ENCODE data around the gene MGST3. TPM values are rescaled to one million over a fixed set of nuclear protein-coding genes. Genes with fewer than 3 reads are reported as not detected.

The MGST3 gene
- total and polyA plus RNA-seq, 2 of the 13 experiments (the other 11 are each of a cell fraction or from before 2014, with no cell fraction given), result 59.7 to 61.2 TPM

DNA sequence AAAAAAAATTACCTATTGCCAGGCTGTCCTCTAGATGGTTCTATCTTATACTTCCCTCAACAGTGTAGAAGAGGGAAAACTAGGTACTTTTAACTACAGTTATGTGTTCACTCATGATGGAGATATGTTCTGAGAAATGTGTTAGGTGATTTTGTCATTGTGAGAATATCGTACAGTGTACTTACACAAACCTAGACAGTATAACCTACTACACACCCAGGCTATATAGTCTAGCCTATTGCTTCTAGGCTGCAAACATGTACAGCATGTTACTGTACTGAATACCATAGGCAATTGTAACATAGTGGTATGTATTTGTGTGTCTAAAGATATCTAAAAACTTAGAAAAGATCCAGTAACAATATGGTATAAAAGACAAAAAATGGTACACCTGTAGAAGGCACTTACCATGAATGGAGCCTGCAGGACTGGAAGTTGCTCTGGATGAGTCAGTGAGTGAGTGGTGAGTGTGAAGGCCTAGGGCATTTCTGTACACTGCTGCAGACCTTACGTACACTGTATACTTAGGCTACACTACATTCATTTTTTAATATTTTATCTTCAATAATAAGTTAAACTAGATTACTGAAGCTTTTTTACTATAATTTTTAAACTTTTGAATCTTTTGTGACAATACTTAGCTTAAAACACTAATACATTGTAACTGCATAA, 13.2 kb downstream of the MGST3 start:
- Histone ChIP-seq H2AFZ (ENCODE audit: low read length) (no peak overlapping the region), H3K9ac (ENCODE audit: insufficient read depth, low read depth, low read length) (no peak overlapping the region), H3K4me2 (ENCODE audit: low read depth, low read length) (no peak overlapping the region), H4K20me1 (ENCODE audit: insufficient read depth, low read length) (no peaks in the 10 kb centered on the region), H3K27me3 (ENCODE audit: control insufficient read depth in 1 of 2, insufficient read depth in 2 of 2, low read length in 2 of 2) (no peaks in the 10 kb centered on the region), H3K9me3 (ENCODE audit: low read length) (no peaks in the 10 kb centered on the region), H3K4me3 (replicated peaks in 1 of 3; ENCODE audit: insufficient read depth in 1 of 3, low read depth in 2 of 3, low read length in 3 of 3) (no peak overlapping the region), H3K4me1 (ENCODE audit: insufficient read depth, low read length) (peaks cover 27% of the 10 kb centered on the region), H3K36me3 (replicated peaks in 1 of 2; ENCODE audit: control insufficient read depth in 1 of 2, insufficient read depth in 2 of 2, low read length in 2 of 2) (no peaks in the 10 kb centered on the region; a peak in 1 of 5 replicates), H3K79me2 (ENCODE audit: insufficient read depth, low read length) (no peaks in the 10 kb centered on the region), H3K27ac (ENCODE audit: extremely low read length, insufficient read depth, low read length) (no peak overlapping the region)
- POLR2A ChIA-PET, result no interaction called here
- no TSS peak for BruUV-seq (replicated peaks)
- WGBS (ENCODE audit: low lambda C conversion rate), result 95% methylated on average over 2 of the region's 2 CpGs
- in situ Hi-C loops (cut with HindIII; ENCODE audit: extremely low pct_ligation_motif_present, low pct_unique_long_range_greater_than_20kb), result no loop called here
- FAIRE-seq (no peak), ATAC-seq (no peak), DNase-seq (ENCODE audit: low spot score) (no peak)
- CTCF ChIA-PET (ENCODE audit: low intra/inter-chr PET ratio, low total read pairs), result no interaction called here
- intact Hi-C loops (cut with micrococcal nuclease; ENCODE audit: unreplicated experiment), result no loop called here
- TF ChIP-seq HMGA1 (CRISPR knock-in tag; conservative IDR thresholded peaks at IDR 0.05) (no peak), MAF1 (CRISPR knock-in tag; IDR thresholded peaks at IDR 0.05; ENCODE audit: borderline replicate concordance) (no peak), FOXC1 (CRISPR knock-in tag; IDR thresholded peaks at IDR 0.05; ENCODE audit: borderline replicate concordance) (no peak), ZNF75D (CRISPR knock-in tag; IDR thresholded peaks at IDR 0.05; ENCODE audit: borderline replicate concordance) (no peak), PTBP1 (IDR thresholded peaks at IDR 0.05; ENCODE audit: low read depth, low read length, poor library complexity, severe bottlenecking) (no peak), ZNF790 (CRISPR knock-in tag; IDR thresholded peaks at IDR 0.05; ENCODE audit: borderline replicate concordance) (no peak), PPARG (CRISPR knock-in tag; conservative IDR thresholded peaks at IDR 0.05) (no peak), ZNF484 (CRISPR knock-in tag; IDR thresholded peaks at IDR 0.05; ENCODE audit: borderline replicate concordance, low read depth) (no peak), ZNF441 (CRISPR knock-in tag; IDR thresholded peaks at IDR 0.05; ENCODE audit: borderline replicate concordance) (no peak), ZNF672 (CRISPR knock-in tag; IDR thresholded peaks at IDR 0.05) (no peak), SOX13 (IDR thresholded peaks at IDR 0.05) (no peak), SOX13 (CRISPR knock-in tag; conservative IDR thresholded peaks at IDR 0.05 in 1 of 2, IDR thresholded peaks at IDR 0.05 in 1 of 2) (no peak), ZNF878 (CRISPR knock-in tag; IDR thresholded peaks at IDR 0.05) (no peak)
- TF ChIP-seq, protein P1, sequence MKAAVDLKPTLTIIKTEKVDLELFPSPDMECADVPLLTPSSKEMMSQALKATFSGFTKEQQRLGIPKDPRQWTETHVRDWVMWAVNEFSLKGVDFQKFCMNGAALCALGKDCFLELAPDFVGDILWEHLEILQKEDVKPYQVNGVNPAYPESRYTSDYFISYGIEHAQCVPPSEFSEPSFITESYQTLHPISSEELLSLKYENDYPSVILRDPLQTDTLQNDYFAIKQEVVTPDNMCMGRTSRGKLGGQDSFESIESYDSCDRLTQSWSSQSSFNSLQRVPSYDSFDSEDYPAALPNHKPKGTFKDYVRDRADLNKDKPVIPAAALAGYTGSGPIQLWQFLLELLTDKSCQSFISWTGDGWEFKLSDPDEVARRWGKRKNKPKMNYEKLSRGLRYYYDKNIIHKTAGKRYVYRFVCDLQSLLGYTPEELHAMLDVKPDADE (CRISPR knock-in tag; IDR thresholded peaks at IDR 0.05), result no peak
- TF ChIP-seq, protein P2, sequence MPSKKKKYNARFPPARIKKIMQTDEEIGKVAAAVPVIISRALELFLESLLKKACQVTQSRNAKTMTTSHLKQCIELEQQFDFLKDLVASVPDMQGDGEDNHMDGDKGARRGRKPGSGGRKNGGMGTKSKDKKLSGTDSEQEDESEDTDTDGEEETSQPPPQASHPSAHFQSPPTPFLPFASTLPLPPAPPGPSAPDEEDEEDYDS (CRISPR knock-in tag; IDR thresholded peaks at IDR 0.05), result no peak
- TF ChIP-seq, protein P3, sequence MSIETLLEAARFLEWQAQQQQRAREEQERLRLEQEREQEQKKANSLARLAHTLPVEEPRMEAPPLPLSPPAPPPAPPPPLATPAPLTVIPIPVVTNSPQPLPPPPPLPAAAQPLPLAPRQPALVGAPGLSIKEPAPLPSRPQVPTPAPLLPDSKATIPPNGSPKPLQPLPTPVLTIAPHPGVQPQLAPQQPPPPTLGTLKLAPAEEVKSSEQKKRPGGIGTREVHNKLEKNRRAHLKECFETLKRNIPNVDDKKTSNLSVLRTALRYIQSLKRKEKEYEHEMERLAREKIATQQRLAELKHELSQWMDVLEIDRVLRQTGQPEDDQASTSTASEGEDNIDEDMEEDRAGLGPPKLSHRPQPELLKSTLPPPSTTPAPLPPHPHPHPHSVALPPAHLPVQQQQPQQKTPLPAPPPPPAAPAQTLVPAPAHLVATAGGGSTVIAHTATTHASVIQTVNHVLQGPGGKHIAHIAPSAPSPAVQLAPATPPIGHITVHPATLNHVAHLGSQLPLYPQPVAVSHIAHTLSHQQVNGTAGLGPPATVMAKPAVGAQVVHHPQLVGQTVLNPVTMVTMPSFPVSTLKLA (IDR thresholded peaks at IDR 0.05), result no peak
- TF ChIP-seq, protein P4, sequence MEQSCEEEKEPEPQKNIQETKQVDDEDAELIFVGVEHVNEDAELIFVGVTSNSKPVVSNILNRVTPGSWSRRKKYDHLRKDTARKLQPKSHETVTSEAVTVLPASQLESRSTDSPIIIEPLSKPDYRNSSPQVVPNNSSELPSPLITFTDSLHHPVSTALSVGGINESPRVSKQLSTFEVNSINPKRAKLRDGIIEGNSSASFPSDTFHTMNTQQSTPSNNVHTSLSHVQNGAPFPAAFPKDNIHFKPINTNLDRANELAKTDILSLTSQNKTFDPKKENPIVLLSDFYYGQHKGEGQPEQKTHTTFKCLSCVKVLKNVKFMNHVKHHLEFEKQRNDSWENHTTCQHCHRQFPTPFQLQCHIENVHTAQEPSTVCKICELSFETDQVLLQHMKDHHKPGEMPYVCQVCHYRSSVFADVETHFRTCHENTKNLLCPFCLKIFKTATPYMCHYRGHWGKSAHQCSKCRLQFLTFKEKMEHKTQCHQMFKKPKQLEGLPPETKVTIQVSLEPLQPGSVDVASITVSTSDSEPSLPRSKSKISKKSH (CRISPR knock-in tag; IDR thresholded peaks at IDR 0.05; ENCODE audit: borderline replicate concordance), result no peak
